Stimulated activated effector memory CD8-positive, alpha-beta T cell treated with anti-CD3 and anti-CD28 coated beads, Interleukin-12 subunit alpha, Interleukin-12 subunit beta, amount 100 ng/mL, for 72 hours (primary cell): ENCODE measurements around the gene DGKZ.

Experiments used
- ATAC-seq: fragments of 150-1000 bp; cut with Tn5 transposase; 2 replicates; pipeline ENCODE4 v1.10.0; 2021
- DNase-seq, 2 donors: peaks; one replicate each; pipeline ENCODE4 v3.0.0; 2021 to 2022; ENCODE audit warnings: low spot score in 2 of 2
- H3K27ac Mint-ChIP-seq: one replicate; pipeline ENCODE4 v1.8.0; 2022; ENCODE audit warnings: mild to moderate bottlenecking, mixed read lengths
- H3K36me3 Mint-ChIP-seq: one replicate; pipeline ENCODE4 v1.8.0; 2022; ENCODE audit warnings: mild to moderate bottlenecking, mixed read lengths
- H3K4me1 Mint-ChIP-seq: one replicate; pipeline ENCODE4 v1.8.0; 2022; ENCODE audit warnings: mixed read lengths
- H3K4me3 Mint-ChIP-seq: one replicate; pipeline ENCODE4 v1.8.0; 2022; ENCODE audit warnings: mild to moderate bottlenecking, mixed read lengths
- H3K9me3 Mint-ChIP-seq: one replicate; pipeline ENCODE4 v1.8.0; 2022; ENCODE audit warnings: mixed read lengths

DGKZ gene

DNA sequence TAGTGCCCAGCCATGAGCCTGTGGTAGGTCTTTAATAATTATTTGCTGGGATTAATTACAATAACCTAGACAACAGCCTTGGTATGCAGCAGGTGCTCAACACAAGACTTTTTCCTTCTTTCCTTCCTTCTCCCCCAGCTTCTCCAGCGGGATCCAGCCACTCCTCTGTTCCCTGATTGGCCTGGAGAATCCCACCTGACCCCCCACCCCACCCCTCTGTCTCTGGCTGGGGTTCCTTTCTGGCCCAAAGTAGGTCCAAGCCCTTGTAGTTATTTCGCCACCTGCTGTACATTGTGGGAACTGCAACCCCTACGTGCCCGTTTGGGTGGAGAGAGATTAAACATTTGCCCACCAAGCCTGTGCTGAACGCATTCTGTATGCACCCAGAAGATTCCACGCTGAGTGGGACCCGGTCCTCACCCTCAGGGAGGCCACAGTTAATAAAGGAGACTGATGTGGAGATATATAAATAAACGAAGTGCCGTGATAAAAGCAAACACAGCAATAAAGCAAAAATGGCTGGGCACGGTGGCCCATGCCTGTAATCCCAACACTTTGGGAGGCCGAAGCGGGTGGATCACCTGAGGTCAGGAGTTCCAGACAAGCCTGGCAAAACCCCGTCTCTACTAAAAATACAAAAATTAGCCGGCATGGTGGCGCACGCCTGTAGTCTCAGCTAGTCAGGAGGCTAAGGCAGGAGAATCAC is 32.1 kb upstream of the DGKZ start:
- ATAC-seq (peak; percentile 74), DNase-seq (peak; percentile 64 to 90)
- no peak overlapping the region for H3K4me3 Mint-ChIP-seq
- no peaks in the 10 kb centered on the region for H3K36me3 Mint-ChIP-seq
- H3K9me3 Mint-ChIP-seq = no peaks in the 10 kb centered on the region
- peaks cover 20% of the 10 kb centered on the region for H3K4me1 Mint-ChIP-seq
- no peak overlapping the region for H3K27ac Mint-ChIP-seq

DNA sequence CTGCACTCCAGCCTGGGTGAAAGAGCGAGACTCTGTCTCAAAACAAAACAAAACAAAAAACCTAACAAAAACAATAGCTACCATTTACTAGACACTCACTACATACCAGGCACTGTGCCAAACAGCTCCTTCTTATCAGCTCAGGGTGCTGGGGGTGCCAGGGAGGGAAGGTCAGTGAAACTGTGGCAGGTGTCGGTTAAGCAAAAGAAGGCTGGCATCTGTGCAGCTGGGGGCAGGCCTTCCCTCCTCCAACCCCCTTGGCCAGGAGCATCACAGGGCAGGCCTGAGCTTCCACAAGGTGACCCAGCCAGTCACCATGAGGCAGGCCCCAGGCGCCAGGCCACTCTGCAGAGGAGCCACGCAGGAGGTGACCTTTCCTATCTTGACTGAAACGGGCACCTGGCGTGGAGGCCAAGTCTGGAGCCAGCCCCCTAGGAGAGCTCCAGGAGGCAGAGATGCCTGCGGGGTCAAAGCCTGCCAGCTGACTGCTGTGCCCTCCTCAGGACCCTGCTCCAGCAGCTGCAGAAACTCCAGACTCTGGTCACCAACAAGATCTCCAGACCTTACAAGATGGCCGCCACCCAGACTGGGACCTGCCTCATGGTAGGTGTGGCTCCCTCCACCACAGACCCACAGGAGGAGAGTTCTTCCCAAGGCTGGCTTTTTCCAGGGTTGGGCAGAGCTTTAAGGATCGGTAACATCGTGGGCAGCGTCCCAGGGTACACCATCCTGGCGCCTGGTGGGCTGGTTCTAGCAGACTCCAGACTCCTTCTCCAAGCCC is 31.3 kb upstream of the DGKZ start:
- H3K4me3 Mint-ChIP-seq = no peak overlapping the region
- H3K36me3 Mint-ChIP-seq = no peaks in the 10 kb centered on the region
- peaks cover 20% of the 10 kb centered on the region for H3K4me1 Mint-ChIP-seq
- DNase-seq = no peak
- no peaks in the 10 kb centered on the region for H3K9me3 Mint-ChIP-seq
- ATAC-seq = no peak
- no peak overlapping the region for H3K27ac Mint-ChIP-seq

DNA sequence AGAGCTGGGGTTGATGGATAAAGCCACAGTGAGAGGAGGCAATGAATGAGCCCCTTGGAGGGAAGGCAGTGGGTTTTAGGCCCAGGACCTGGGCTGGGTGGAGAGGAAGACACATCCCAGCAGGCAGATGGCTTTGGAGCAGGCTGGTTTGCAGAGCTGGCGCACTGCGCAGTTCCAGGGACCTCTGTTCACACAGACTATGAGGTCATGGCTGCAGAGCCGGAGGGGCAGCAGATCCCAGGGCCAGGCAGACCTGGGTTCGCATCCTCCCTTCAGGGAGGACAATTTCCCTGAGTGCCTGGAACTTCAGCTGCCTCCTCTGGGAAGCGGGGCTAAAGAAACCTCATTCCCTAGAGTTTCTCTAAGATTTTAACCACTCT is 28.2 kb upstream of the DGKZ start:
- peaks cover 20% of the 10 kb centered on the region for H3K4me1 Mint-ChIP-seq
- no peak for ATAC-seq

DNA sequence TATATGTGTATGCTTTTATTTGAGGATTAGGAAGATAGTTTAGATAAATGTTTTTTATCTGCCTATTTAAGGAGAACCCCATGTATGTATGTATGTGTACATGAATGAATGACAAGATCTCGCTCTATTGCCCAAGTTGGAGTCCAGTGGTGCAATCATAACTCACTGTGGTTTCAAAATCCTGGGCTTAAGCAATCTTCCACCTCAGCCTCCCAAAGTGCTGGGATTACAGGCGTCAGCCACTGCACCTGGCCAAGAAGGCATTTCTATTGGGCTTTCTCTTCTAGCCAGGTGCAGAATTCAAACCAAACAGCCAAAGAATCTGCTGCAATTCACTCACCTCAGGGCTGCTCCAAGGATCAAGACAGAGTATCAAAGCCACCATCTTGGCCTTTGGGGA is 25.5 kb upstream of the DGKZ start:
- Mint-ChIP-seq H3K9me3 (no peaks in the 10 kb centered on the region), H3K36me3 (no peaks in the 10 kb centered on the region), H3K4me1 (peaks cover 13% of the 10 kb centered on the region), H3K27ac (no peak overlapping the region), H3K4me3 (no peak overlapping the region)
- DNase-seq (no peak), ATAC-seq (no peak)

More for the DNA sequence above, 28.2 kb upstream of the DGKZ start:
- peak overlapping the region; percentile 1 for H3K4me3 Mint-ChIP-seq
- no peaks in the 10 kb centered on the region for H3K9me3 Mint-ChIP-seq
- H3K36me3 Mint-ChIP-seq = no peaks in the 10 kb centered on the region
- peak overlapping the region; percentile 84 for H3K27ac Mint-ChIP-seq
- no peak for DNase-seq

DNA sequence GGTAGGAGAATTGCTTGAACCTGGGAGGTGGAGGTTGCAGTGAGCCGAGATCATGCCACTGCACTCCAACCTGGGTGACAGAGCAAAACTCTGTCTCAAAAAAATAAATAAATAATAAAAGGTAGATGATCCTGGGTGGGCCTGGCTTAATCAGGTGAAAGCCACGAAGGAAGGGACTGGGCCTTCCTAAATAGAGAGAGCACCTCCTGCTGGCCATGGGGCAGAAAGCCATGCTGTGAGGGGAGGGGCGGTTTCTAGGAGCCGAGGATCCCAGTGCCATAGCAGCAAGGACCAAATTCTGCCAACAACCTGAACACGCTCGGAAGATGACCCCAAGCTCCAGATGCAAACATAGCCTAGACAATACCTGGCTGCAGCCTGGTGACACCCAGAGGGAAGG is 24.5 kb upstream of the DGKZ start:
- Mint-ChIP-seq H3K9me3 (no peaks in the 10 kb centered on the region), H3K4me1 (peaks cover 13% of the 10 kb centered on the region), H3K36me3 (no peaks in the 10 kb centered on the region), H3K4me3 (no peak overlapping the region), H3K27ac (no peak overlapping the region)
- no peak for DNase-seq
- ATAC-seq = peak; percentile 19

DNA sequence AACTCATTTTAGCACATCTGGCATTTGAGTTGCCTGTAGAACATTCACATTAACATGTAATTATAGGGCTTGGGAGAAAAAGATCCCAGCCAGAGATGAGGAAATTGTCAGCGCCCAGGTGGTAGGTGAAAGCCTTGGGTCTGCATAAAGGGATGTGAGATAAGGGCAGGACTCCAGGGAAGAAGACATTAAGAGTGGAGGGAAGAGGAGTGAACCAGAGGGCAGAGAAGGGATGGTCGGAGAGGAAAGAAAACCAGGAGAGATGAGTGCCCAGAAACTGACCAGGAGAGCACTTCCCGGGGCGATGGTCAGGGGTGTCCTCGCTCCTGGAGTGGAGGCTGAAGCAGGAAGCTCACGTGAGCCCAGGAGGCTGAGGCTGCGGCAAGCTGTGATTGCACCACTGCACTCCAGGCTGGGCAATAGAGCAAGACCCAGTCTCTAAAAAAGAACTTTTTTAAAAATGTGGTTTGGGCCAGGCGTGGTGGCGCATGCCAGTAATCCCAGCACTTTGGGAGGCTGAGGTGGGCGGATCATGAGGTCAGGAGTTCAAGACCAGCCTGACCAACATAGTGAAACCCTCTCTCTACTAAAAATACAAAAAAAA is 20.3 kb upstream of the DGKZ start:
- peaks cover 20% of the 10 kb centered on the region for H3K4me1 Mint-ChIP-seq
- H3K9me3 Mint-ChIP-seq = no peaks in the 10 kb centered on the region
- peak overlapping the region; percentile 72 for H3K27ac Mint-ChIP-seq
- ATAC-seq (no peak), DNase-seq (no peak)
- H3K4me3 Mint-ChIP-seq = no peak overlapping the region
- no peaks in the 10 kb centered on the region for H3K36me3 Mint-ChIP-seq

DNA sequence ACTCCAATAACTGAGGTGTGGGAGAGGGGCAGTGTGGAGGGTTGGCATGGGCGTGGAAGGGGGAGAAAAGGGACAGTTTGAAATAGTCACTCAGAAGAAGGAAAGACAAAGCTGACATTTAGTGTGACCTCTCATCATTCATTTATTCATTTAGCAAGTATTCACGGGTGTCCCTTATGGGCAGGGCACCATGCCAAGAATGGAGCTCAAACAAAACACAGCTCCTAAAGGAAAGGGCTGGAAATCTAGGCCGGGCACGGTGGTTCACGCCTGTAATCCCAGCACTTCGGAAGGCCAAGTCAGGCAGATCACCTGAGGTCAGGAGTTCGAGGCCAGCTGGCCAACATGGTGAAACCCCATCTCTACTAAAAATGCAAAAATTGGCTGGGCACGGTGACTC is 19.4 kb upstream of the DGKZ start:
- Mint-ChIP-seq H3K36me3 (no peaks in the 10 kb centered on the region), H3K9me3 (no peaks in the 10 kb centered on the region), H3K4me3 (no peak overlapping the region), H3K27ac (no peak overlapping the region), H3K4me1 (peaks cover 21% of the 10 kb centered on the region)
- ATAC-seq (no peak), DNase-seq (no peak)

DNA sequence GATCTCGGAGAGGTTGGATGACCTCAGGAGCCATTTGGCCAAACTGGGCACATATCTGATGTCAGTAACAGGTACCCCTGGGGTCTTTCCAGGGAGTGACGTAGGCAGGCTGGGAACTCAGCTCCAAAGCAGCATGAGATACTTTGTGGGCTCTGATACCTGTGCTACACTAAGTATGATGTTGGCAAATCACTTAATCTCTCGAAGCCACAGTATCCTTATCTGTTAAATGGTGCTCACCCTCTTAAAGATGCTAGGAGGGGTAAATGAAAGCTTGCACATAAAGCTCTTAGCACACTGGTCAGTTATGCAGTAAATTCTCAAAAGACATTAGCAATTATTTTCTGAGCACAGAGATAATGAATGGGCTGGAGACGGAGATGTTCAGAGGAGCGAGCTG is 17.1 kb upstream of the DGKZ start:
- DNase-seq (no peak), ATAC-seq (no peak)
- H3K9me3 Mint-ChIP-seq = no peaks in the 10 kb centered on the region
- H3K36me3 Mint-ChIP-seq = no peaks in the 10 kb centered on the region
- peaks cover 27% of the 10 kb centered on the region for H3K4me1 Mint-ChIP-seq
- H3K4me3 Mint-ChIP-seq = no peak overlapping the region
- no peak overlapping the region for H3K27ac Mint-ChIP-seq

DNA sequence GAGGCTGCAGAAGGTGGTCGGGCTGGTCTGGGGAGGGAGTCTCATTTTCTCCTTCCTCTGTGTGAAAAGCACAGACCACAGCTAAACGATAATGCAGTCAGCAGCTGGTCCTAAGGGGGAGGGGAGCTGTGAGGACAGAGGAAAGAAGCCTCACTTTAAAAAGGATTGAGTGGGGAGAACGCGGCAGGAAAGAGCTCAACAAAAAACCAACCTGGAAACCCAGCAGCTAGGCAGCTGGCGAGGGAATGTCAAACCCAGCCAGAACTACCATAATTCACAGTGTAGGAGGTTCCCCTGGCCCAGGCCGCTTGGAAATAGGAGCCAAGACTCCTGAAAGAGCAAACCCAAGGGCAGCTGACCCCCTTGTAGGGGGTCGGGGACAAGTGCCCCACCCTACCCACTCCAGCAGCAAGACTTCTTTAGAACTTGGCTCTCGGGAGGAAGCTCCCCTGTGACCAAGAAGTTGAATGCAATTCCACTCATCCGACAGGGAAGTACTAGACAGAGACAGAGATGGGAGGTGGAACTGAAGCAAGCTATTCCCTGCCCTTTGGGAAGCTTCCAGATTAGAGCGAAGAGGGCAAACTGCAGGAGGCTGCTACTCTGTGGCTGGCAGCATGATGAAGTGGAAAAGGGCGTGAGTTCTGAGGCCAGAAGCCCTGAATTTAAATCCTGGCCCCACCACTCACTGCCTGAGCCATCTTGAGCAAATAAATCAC is 16.5 kb upstream of the DGKZ start:
- Mint-ChIP-seq H3K4me3 (no peak overlapping the region), H3K36me3 (no peaks in the 10 kb centered on the region), H3K27ac (no peak overlapping the region), H3K9me3 (no peaks in the 10 kb centered on the region), H3K4me1 (peaks cover 27% of the 10 kb centered on the region)
- DNase-seq = no peak
- no peak for ATAC-seq

DNA sequence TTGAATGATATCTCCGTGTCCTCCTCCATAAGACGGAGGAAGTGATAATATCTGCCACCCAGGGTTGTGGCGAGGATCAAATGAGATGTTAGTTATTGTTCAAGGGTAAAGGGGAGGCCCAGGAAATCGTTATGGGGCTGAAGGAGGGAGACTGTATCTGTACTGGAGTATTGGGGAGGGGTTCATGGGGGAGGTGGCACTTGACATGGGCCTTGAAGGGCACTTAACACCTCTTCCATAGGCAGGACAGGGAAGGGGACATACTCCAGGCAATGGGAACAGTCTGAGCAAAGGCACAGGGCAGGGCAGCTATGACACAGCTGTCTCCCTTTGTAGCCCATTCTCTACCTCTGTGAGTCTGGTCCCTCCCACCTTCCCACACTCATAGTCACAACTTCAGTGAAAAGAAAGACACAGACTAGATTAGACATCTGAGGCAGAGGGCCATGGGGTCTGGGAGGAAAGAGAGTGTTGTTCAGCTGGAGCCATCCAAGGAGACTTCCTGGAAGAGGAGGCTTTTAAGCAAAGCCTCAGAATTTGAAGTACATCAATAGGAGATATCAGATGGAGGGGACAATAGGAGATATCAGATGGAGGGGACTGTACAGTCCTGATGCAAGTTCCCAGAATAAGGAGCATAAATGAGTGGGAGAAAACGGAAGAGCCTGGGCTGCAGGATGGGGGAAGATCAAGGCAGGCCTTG is 15.8 kb upstream of the DGKZ start:
- DNase-seq (no peak), ATAC-seq (peak; percentile 77)
- Mint-ChIP-seq H3K9me3 (no peaks in the 10 kb centered on the region), H3K27ac (no peak overlapping the region), H3K4me1 (peaks cover 27% of the 10 kb centered on the region), H3K36me3 (no peaks in the 10 kb centered on the region), H3K4me3 (peak overlapping the region; percentile 14)

DNA sequence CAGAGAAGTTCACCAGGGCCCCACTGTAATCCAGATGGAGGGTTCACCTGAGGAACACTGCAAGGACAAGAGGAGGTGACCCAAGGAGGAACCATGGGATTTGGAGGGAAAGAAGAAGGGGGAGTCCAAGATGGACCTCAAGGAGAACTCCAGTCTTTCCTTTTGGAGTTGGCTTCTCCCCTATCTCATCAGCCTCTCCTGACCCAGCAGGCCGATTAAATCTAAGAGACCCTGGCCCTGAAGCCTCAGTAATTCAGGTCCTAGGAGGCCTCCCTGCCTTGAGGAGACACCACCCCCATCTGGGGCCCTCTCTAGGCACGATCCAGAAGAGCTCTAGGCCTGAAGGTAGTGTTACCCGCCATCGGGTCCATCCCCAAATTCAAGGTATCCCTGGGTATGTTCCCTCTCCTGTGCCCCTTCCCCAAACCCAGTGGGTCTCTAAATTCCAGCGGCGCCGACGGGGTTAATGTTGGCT is 15.1 kb upstream of the DGKZ start:
- H3K4me1 Mint-ChIP-seq = peaks cover 27% of the 10 kb centered on the region
- ATAC-seq = no peak

DNA sequence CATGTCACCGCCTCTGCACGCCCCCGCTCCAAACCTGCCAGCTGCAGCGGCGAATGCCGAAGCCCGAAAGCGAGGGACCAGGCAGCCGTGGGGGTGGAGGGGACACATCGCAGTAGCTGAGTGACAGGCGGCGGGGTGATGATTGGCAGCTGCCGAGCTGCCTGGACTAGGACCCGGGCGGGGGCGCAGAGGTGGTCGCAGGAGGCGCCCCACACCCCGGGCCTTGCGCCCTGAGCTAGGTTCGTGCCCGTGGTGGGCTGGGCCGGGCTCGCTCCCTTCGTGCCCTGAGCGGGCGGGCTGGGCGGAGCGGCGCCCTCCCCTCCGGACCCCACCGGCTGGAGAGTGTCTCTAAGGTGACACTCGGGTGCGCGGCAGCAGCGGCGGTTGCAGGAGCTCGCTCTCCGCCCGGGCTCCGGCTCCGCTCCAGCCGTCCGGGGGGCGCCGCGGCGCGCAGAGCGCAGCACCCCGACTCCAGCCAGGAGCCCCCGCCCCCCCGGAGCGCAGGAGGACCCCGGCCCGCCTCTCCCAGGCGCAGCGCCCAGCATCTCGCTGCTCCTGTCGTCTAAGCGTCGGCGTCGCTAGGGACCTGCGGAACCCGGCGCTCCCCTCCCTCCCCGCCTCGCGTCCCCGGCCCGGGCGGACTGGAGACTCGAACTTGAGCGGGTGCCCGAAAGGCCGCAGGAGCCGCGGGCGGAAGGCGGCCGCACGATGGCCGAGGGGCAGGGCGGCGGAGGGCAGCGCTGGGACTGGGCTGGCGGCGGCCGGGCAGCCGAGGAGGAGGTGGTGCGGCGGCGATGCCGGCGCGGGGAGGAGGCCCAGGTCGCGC is 14.5 kb upstream of the DGKZ start:
- no peaks in the 10 kb centered on the region for H3K36me3 Mint-ChIP-seq
- H3K9me3 Mint-ChIP-seq = no peaks in the 10 kb centered on the region
- peak overlapping the region; percentile 14 for H3K4me3 Mint-ChIP-seq
- peak; percentile 48 for ATAC-seq
- no peak overlapping the region for H3K27ac Mint-ChIP-seq
- peak in 1 of 2 donors; percentile 5 for DNase-seq
- H3K4me1 Mint-ChIP-seq = peaks cover 27% of the 10 kb centered on the region

More for the DNA sequence above, 15.1 kb upstream of the DGKZ start:
- H3K27ac Mint-ChIP-seq = no peak overlapping the region
- no peaks in the 10 kb centered on the region for H3K9me3 Mint-ChIP-seq
- DNase-seq = no peak
- peak overlapping the region; percentile 14 for H3K4me3 Mint-ChIP-seq
- H3K36me3 Mint-ChIP-seq = no peaks in the 10 kb centered on the region

DNA sequence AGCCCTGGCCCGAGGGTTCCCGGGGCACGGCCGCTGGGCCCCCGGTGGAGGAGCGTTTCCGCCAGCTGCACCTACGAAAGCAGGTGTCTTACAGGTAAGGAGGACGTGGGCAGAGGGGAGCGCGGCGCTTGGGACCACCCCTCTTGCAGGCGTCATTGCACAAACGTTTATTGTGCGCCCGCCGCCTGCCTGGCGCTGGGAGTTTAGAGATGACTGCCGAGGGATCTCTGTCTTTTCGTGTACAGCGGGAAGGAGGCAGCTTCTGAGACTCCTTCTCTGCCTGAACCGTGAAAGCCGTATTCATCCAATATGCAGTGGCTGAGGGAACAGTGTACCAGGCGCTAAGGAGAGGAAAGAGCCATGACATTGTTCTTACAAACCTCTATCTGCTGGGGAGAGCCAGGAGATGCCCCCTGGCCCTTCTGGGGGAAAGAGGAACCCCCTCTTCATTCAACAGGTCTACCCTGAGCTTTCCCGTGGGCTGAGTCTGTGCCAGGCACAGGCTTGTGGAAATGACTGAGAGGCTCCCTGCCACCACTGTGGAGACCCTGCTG is 13.8 kb upstream of the DGKZ start:
- DNase-seq = no peak
- Mint-ChIP-seq H3K4me1 (peaks cover 27% of the 10 kb centered on the region), H3K36me3 (no peaks in the 10 kb centered on the region), H3K4me3 (peak overlapping the region; percentile 14), H3K27ac (no peak overlapping the region), H3K9me3 (no peaks in the 10 kb centered on the region)
- peak; percentile 5 for ATAC-seq

DNA sequence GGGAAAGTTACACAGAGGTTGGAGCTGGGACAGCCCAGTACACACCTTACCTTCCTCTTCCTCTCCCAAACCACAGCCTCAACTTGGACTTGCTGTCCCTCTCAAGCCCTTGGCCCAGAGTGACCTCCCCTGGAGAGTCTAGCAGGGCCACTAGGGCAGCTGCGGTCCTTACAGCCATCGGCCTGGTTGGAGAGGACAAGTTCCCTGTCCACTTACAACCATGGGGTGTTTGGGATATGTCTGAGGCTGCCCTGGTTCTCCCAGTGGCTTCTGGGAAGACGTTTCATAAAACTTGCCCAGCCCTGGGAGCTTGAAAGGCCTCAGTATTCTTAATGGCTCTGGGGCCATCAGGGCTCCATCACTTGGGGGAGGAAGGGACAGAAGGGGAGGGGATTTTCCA is 13.1 kb upstream of the DGKZ start:
- Mint-ChIP-seq H3K4me3 (peak overlapping the region; percentile 14), H3K9me3 (no peaks in the 10 kb centered on the region), H3K36me3 (no peaks in the 10 kb centered on the region), H3K4me1 (peaks cover 27% of the 10 kb centered on the region), H3K27ac (no peak overlapping the region)
- no peak for DNase-seq
- ATAC-seq = no peak
